ENCODE measurements around the gene GALNT2. TPM values are rescaled to one million over a fixed set of nuclear protein-coding genes. Genes with fewer than 3 reads are reported as not detected.

GALNT2 gene
- total RNA-seq, 1 experiment from 2014 or later = 62.2 TPM

DNA sequence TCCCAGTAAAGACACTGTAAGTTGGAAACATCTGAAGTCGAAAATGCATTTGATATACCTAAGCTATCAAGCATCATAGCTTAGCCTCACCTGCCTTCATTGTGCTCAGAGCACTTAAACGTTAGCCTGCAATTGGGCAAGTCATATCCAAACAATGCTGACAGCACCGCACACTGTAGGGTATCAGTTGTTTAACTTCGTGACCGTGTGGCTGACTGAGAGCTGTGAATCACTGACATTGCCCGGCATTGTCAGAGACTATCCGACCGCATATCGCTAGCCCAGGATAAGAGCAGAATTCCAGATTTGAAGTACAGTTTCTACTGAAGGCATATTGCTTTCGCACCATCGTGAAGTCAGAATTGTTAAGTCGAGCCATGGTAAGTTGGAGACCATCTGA, 41.5 kb downstream of the GALNT2 start:
- Histone ChIP-seq H3K27me3 (replicated peaks; ENCODE audit: control insufficient read depth, insufficient read depth, low read length) (no peaks in the 10 kb centered on the region), H3K4me3 (ENCODE audit: low read depth, low read length) (no peak overlapping the region), H3K4me1 (peaks cover 48% of the 10 kb centered on the region), H3K36me3 (ENCODE audit: control insufficient read depth, insufficient read depth, low read length) (no peaks in the 10 kb centered on the region), H3K9me3 (no peaks in the 10 kb centered on the region)
- Mint-ChIP-seq H3K27me3 (ENCODE audit: insufficient read depth, unreplicated experiment) (no peaks in the 10 kb centered on the region), H3K4me1 (ENCODE audit: low read depth, unreplicated experiment) (peaks cover 36% of the 10 kb centered on the region), H3K27ac (ENCODE audit: unreplicated experiment) (no peak overlapping the region), H3K36me3 (ENCODE audit: insufficient read depth, unreplicated experiment) (no peaks in the 10 kb centered on the region), H3K9me3 (ENCODE audit: unreplicated experiment) (no peaks in the 10 kb centered on the region), H3K4me3 (ENCODE audit: unreplicated experiment) (no peak overlapping the region)
- CTCF ChIA-PET = no interaction called here
- BruUV-seq (replicated peaks) = no TSS peak
- TF ChIP-seq, protein P1, sequence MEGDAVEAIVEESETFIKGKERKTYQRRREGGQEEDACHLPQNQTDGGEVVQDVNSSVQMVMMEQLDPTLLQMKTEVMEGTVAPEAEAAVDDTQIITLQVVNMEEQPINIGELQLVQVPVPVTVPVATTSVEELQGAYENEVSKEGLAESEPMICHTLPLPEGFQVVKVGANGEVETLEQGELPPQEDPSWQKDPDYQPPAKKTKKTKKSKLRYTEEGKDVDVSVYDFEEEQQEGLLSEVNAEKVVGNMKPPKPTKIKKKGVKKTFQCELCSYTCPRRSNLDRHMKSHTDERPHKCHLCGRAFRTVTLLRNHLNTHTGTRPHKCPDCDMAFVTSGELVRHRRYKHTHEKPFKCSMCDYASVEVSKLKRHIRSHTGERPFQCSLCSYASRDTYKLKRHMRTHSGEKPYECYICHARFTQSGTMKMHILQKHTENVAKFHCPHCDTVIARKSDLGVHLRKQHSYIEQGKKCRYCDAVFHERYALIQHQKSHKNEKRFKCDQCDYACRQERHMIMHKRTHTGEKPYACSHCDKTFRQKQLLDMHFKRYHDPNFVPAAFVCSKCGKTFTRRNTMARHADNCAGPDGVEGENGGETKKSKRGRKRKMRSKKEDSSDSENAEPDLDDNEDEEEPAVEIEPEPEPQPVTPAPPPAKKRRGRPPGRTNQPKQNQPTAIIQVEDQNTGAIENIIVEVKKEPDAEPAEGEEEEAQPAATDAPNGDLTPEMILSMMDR (IDR thresholded peaks at IDR 0.05; ENCODE audit: insufficient read depth in 1 of 2, low read depth in 1 of 2, low read length in 1 of 2, severe bottlenecking in 1 of 2, unreplicated experiment in 1 of 2) = no peak
- POLR2A ChIA-PET = no interaction called here
- no peak for DNase-seq
- intact Hi-C loops (cut with micrococcal nuclease; ENCODE audit: unreplicated experiment) = no loop called here

DNA sequence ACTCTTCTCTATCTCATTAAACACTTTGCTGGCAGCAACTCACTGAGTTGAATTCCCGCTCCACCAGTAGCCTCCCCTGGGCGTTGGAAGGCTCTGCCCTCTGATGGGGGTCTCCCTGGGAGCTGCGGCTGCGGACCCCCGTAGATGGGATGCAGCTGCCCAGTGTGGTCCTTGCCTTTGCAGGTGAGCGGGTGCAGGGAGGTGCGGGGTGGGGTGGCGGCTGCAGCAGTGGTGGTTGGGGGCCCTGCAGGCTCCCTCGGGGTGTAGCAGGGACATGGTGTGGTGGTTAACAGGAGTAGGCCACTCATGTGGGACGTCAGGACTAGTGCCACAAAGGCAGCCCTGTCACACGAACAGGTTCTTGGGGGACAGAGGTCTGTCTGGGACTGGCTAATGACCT, 42.0 kb downstream of the GALNT2 start:
- no peaks in the 10 kb centered on the region for H3K27me3 Mint-ChIP-seq (ENCODE audit: insufficient read depth, unreplicated experiment)
- H3K9me3 Mint-ChIP-seq (ENCODE audit: unreplicated experiment) = no peaks in the 10 kb centered on the region
- no peaks in the 10 kb centered on the region for H3K36me3 Mint-ChIP-seq (ENCODE audit: insufficient read depth, unreplicated experiment)
- TF ChIP-seq, protein P1 (IDR thresholded peaks at IDR 0.05; ENCODE audit: insufficient read depth in 1 of 2, low read depth in 1 of 2, low read length in 1 of 2, severe bottlenecking in 1 of 2, unreplicated experiment in 1 of 2) = no peak
- no peak overlapping the region for H3K4me3 Mint-ChIP-seq (ENCODE audit: unreplicated experiment)
- BruUV-seq (replicated peaks) = no TSS peak
- no peak for DNase-seq
- Histone ChIP-seq H3K36me3 (ENCODE audit: control insufficient read depth, insufficient read depth, low read length) (no peaks in the 10 kb centered on the region), H3K9me3 (no peaks in the 10 kb centered on the region), H3K27me3 (replicated peaks; ENCODE audit: control insufficient read depth, insufficient read depth, low read length) (no peaks in the 10 kb centered on the region), H3K4me1 (peaks cover 44% of the 10 kb centered on the region), H3K4me3 (ENCODE audit: low read depth, low read length) (no peak overlapping the region)
- ChIA-PET POLR2A (no interaction called here), CTCF (no interaction called here)
- peaks cover 32% of the 10 kb centered on the region for H3K4me1 Mint-ChIP-seq (ENCODE audit: low read depth, unreplicated experiment)
- H3K27ac Mint-ChIP-seq (ENCODE audit: unreplicated experiment) = no peak overlapping the region
- intact Hi-C loops (cut with micrococcal nuclease; ENCODE audit: unreplicated experiment) = no loop called here

DNA sequence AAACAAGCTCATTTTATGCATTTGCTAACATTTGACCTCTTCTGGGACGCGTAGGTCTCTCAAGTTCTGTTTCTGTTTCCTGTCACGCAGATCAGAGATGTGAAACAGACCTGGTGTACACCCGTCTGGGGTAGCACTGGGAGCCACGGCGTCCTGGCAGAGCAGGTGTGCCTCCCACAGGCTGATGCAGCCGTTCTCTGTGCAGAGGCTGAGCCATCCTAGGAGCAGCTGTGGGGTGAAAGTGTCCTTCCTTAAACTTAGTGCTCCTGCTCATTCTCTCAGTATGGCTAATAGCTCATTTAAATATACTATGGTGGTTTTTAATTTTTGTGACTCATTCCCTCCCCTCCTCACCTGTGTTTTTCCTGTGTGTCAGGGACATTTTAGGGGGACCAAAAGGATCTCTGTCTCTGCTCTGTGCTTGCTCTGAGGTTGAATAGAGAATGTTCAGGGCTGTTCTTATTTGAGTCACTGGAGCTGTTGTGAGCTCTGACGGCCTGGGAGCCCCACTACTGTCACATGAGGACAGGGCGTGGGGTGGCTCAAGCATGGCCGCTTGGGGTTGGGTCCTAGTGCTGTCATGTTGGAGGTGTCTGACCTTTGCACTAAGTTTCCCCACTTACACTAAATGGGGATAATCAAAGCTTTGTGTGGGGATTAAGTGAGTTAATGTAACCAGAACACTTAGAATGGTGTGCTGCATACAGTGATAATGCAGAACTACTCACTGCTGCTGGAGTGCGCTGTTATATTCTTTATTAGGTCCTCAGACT, 43.0 kb downstream of the GALNT2 start:
- Mint-ChIP-seq H3K4me1 (ENCODE audit: low read depth, unreplicated experiment) (peaks cover 22% of the 10 kb centered on the region), H3K9me3 (ENCODE audit: unreplicated experiment) (no peaks in the 10 kb centered on the region), H3K27ac (ENCODE audit: unreplicated experiment) (peak overlapping the region; percentile 73), H3K4me3 (ENCODE audit: unreplicated experiment) (no peak overlapping the region), H3K27me3 (ENCODE audit: insufficient read depth, unreplicated experiment) (no peaks in the 10 kb centered on the region), H3K36me3 (ENCODE audit: insufficient read depth, unreplicated experiment) (no peaks in the 10 kb centered on the region)
- no TSS peak for BruUV-seq (replicated peaks)
- Histone ChIP-seq H3K4me3 (ENCODE audit: low read depth, low read length) (no peak overlapping the region), H3K4me1 (peaks cover 36% of the 10 kb centered on the region), H3K9me3 (no peaks in the 10 kb centered on the region), H3K36me3 (ENCODE audit: control insufficient read depth, insufficient read depth, low read length) (no peaks in the 10 kb centered on the region), H3K27me3 (replicated peaks; ENCODE audit: control insufficient read depth, insufficient read depth, low read length) (no peaks in the 10 kb centered on the region)
- CTCF ChIA-PET = no interaction called here
- TF ChIP-seq, protein P1 (IDR thresholded peaks at IDR 0.05; ENCODE audit: insufficient read depth in 1 of 2, low read depth in 1 of 2, low read length in 1 of 2, severe bottlenecking in 1 of 2, unreplicated experiment in 1 of 2) = no peak
- POLR2A ChIA-PET = interaction anchor here (0.7 kb wide), 1 partner anchor 52 kb away, joined by 4 read pairs; no protein-coding TSS in a partner anchor
- intact Hi-C loops (cut with micrococcal nuclease; ENCODE audit: unreplicated experiment) = no loop called here
- DNase-seq = peak in 1 of 2 experiments; percentile 20
